ENCODE measurements around the gene RANGRF.

The RANGRF gene

GRCh38 chr17:8254881-8255280, 33.6 kb upstream of the RANGRF start:
- no peak overlapping the region for H3K27ac ChIP-seq
- no peak for TF ChIP-seq CTCF (IDR thresholded peaks at IDR 0.05)
- no peak for TF ChIP-seq ZFX (IDR thresholded peaks at IDR 0.05; ENCODE audit: borderline replicate concordance)

- TF ChIP-seq ZFX (IDR thresholded peaks at IDR 0.05; ENCODE audit: borderline replicate concordance) (no peak), CTCF (IDR thresholded peaks at IDR 0.05) (no peak)
- no peak overlapping the region for H3K27ac ChIP-seq
Measured at GRCh38 chr17:8255499-8255898, 33.0 kb upstream of the RANGRF start.

GRCh38 chr17:8256291-8256690, 32.2 kb upstream of the RANGRF start:
- H3K27ac ChIP-seq: no peak overlapping the region
- TF ChIP-seq ZFX (IDR thresholded peaks at IDR 0.05; ENCODE audit: borderline replicate concordance) (no peak), CTCF (IDR thresholded peaks at IDR 0.05) (no peak)

- H3K27ac ChIP-seq: no peak overlapping the region
- TF ChIP-seq ZFX (IDR thresholded peaks at IDR 0.05; ENCODE audit: borderline replicate concordance) (no peak), CTCF (IDR thresholded peaks at IDR 0.05) (no peak)
Measured at GRCh38 chr17:8256691-8257090, 31.8 kb upstream of the RANGRF start.

GRCh38 chr17:8257801-8258200, 30.7 kb upstream of the RANGRF start:
- no peak for TF ChIP-seq CTCF (IDR thresholded peaks at IDR 0.05)
- TF ChIP-seq ZFX (IDR thresholded peaks at IDR 0.05; ENCODE audit: borderline replicate concordance): no peak
- no peak overlapping the region for H3K27ac ChIP-seq

- TF ChIP-seq CTCF (IDR thresholded peaks at IDR 0.05): no peak
- TF ChIP-seq ZFX (IDR thresholded peaks at IDR 0.05; ENCODE audit: borderline replicate concordance): no peak
- H3K27ac ChIP-seq: no peak overlapping the region
Measured at GRCh38 chr17:8264320-8264719, 24.1 kb upstream of the RANGRF start.

GRCh38 chr17:8264836-8265542, 23.5 kb upstream of the RANGRF start:
- TF ChIP-seq CTCF (IDR thresholded peaks at IDR 0.05): no peak
- TF ChIP-seq ZFX (IDR thresholded peaks at IDR 0.05; ENCODE audit: borderline replicate concordance): no peak
- no peak overlapping the region for H3K27ac ChIP-seq
